Measurements from ENCODE around the gene RLN3. TPM values are rescaled to one million over a fixed set of nuclear protein-coding genes. Genes with fewer than 3 reads are reported as not detected.

Gene RLN3
- total and polyA plus RNA-seq, 9 of the 15 experiments (the other 6 are each of a cell fraction or from before 2014, with no cell fraction given): 0.31 to 1.2 (median 0.71) TPM; not detected in 6

GRCh38 chr19:14062558-14062855, 34.6 kb downstream of the RLN3 start:
- FAIRE-seq (no peak), DNase-seq (ENCODE audit: extremely low read depth in 1 of 4, low spot score in 3 of 4) (no peak), ATAC-seq (no peak)
- no peak overlapping the region for H3K4me2 ChIP-seq (ENCODE audit: insufficient read depth, low read length)
- H3K4me3 ChIP-seq: no peak overlapping the region
- no peaks in the 10 kb centered on the region for H4K20me1 ChIP-seq (replicated peaks; ENCODE audit: control insufficient read depth, insufficient read depth, low read length)
- no peaks in the 10 kb centered on the region for H3K9me1 ChIP-seq (ENCODE audit: control insufficient read depth, insufficient read depth, low read length)
- H3K9ac ChIP-seq (ENCODE audit: insufficient read depth in 1 of 2, low read depth in 2 of 2, low read length in 2 of 2): no peak overlapping the region
- ChIA-PET CTCF (ENCODE audit: low intra/inter-chr PET ratio) (no interaction called here), POLR2A (interaction anchor here (1.2 kb wide), 1 partner anchor 156 kb away, joined by 5 read pairs; no protein-coding TSS in a partner anchor)
- no peaks in the 10 kb centered on the region for H3K36me3 ChIP-seq (ENCODE audit: control insufficient read depth, insufficient read depth, low read length)
- BruUV-seq (replicated peaks): no TSS peak
- no peaks in the 10 kb centered on the region for H3K79me2 ChIP-seq (ENCODE audit: control insufficient read depth, insufficient read depth, low read length)
- no peaks in the 10 kb centered on the region for H3K27me3 ChIP-seq (ENCODE audit: control insufficient read depth in 2 of 2, insufficient read depth in 2 of 2, low read length in 2 of 2)
- peaks cover 36 to 38% of the 10 kb centered on the region in 2 experiments for H3K4me1 ChIP-seq (replicated peaks in 1 of 2; ENCODE audit: control insufficient read depth in 2 of 2, insufficient read depth in 2 of 2, low read length in 2 of 2)
- intact Hi-C loops (cut with micrococcal nuclease): no loop called here
- WGBS (ENCODE audit: insufficient coverage, low coverage, missing lambda C conversion rate): 79% methylated on average over 5 of the region's 5 CpGs
- H2AFZ ChIP-seq (ENCODE audit: low read depth, low read length): no peak overlapping the region
- in situ Hi-C loops (cut with MboI): loop anchor here (25.0 kb wide), 1 partner anchor 475 kb away; no protein-coding TSS in a partner anchor
- H3K27ac ChIP-seq (ENCODE audit: extremely low read depth, low read depth, low read length): no peak overlapping the region
- no peaks in the 10 kb centered on the region for H3K9me3 ChIP-seq (replicated peaks; ENCODE audit: control insufficient read depth, insufficient read depth, low read depth, low read length)
- TF ChIP-seq HNRNPL (IDR thresholded peaks at IDR 0.05; ENCODE audit: low read depth, low read length) (no peak), ZNF780A (CRISPR knock-in tag; IDR thresholded peaks at IDR 0.05) (no peak), NR2F6 (CRISPR knock-in tag; IDR thresholded peaks at IDR 0.05) (no peak), UBTF (IDR thresholded peaks at IDR 0.05; ENCODE audit: borderline replicate concordance in 1 of 2, low read depth in 2 of 2, low read length in 2 of 2) (no peak), TSC22D4 (tag; IDR thresholded peaks at IDR 0.05) (no peak), ZNF165 (CRISPR knock-in tag; IDR thresholded peaks at IDR 0.05; ENCODE audit: borderline replicate concordance) (no peak), ADNP (tag; IDR thresholded peaks at IDR 0.05) (no peak), SETDB1 (IDR thresholded peaks at IDR 0.05; ENCODE audit: low read length) (no peak), RNF2 (IDR thresholded peaks at IDR 0.05) (no peak), HDAC6 (IDR thresholded peaks at IDR 0.05; ENCODE audit: low read depth, low read length) (no peak), ZNF445 (CRISPR knock-in tag; IDR thresholded peaks at IDR 0.05; ENCODE audit: low read depth) (no peak)
- TF ChIP-seq, protein P1, sequence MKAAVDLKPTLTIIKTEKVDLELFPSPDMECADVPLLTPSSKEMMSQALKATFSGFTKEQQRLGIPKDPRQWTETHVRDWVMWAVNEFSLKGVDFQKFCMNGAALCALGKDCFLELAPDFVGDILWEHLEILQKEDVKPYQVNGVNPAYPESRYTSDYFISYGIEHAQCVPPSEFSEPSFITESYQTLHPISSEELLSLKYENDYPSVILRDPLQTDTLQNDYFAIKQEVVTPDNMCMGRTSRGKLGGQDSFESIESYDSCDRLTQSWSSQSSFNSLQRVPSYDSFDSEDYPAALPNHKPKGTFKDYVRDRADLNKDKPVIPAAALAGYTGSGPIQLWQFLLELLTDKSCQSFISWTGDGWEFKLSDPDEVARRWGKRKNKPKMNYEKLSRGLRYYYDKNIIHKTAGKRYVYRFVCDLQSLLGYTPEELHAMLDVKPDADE (conservative IDR thresholded peaks at IDR 0.05; ENCODE audit: control insufficient read depth, low read depth, low read length): no peak

Data from K562 (cell line).